ENCODE results near the gene ETS1.

ETS1 gene

DNA sequence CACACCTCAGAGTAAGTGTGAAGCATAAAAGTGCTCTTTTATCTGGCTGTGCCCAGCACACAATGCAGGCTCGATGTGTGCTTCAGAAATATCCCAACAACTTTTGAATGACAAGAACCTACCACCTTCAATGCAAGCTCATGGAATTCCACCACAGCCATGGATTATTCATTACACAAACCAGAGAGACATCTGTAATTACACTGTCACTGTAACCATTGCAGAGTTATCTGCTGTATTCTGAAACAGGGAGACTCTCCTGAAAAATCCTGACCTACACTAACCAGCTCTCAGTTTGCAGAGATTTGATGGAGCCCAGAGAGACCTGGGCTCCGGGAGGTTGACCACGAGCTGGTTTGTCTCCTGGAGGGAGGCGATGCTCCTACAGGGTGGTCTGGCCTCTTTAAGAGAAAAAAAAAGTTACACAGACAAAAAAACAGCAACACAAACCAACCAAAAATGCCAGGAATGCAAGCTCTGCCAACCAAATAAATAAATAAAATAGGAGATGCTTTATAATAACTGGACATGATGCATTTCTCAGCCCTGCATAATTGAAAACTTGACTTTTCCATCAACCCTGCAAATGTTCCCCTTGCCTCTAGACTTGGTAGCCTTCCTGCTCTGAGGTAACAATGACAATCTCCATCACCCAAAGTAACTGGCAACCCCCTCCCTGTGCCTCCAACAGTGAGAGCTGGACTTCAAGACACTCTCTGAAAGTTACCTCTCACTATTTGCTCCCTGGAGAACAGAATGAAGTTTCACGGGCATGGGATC is 69.7 kb downstream of the ETS1 start:
- TF ChIP-seq, protein P1, sequence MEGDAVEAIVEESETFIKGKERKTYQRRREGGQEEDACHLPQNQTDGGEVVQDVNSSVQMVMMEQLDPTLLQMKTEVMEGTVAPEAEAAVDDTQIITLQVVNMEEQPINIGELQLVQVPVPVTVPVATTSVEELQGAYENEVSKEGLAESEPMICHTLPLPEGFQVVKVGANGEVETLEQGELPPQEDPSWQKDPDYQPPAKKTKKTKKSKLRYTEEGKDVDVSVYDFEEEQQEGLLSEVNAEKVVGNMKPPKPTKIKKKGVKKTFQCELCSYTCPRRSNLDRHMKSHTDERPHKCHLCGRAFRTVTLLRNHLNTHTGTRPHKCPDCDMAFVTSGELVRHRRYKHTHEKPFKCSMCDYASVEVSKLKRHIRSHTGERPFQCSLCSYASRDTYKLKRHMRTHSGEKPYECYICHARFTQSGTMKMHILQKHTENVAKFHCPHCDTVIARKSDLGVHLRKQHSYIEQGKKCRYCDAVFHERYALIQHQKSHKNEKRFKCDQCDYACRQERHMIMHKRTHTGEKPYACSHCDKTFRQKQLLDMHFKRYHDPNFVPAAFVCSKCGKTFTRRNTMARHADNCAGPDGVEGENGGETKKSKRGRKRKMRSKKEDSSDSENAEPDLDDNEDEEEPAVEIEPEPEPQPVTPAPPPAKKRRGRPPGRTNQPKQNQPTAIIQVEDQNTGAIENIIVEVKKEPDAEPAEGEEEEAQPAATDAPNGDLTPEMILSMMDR (IDR thresholded peaks at IDR 0.05; ENCODE audit: low read length) = no peak
- TF ChIP-seq EZH2phosphoT487 (IDR thresholded peaks at IDR 0.05; ENCODE audit: low read length) = no peak
- Histone ChIP-seq H3K27ac (ENCODE audit: low read length) (no peak overlapping the region), H3K4me3 (ENCODE audit: low read length) (no peak overlapping the region), H3K4me1 (ENCODE audit: low read length) (peaks cover 6% of the 10 kb centered on the region; the same call in 1 of the 2 replicates), H2AFZ (ENCODE audit: low read length) (no peak overlapping the region), H3K9me3 (replicated peaks; ENCODE audit: insufficient read depth, low read length) (no peaks in the 10 kb centered on the region), H3K79me2 (ENCODE audit: low read length) (peaks cover 92% of the 10 kb centered on the region), H4K20me1 (ENCODE audit: insufficient read depth, low read length) (no peaks in the 10 kb centered on the region), H3K27me3 (replicated peaks; ENCODE audit: insufficient read depth, low read length) (no peaks in the 10 kb centered on the region), H3F3A (ENCODE audit: insufficient read depth, low read length) (no peaks in the 10 kb centered on the region), H3K4me2 (ENCODE audit: low read depth, low read length) (no peak overlapping the region), H3K9ac (ENCODE audit: low read length) (no peak overlapping the region), H3K9me2 (replicated peaks; ENCODE audit: insufficient read depth, low read length) (no peaks in the 10 kb centered on the region), H3K36me3 (replicated peaks; ENCODE audit: insufficient read depth, low read length) (no peaks in the 10 kb centered on the region)
- no peak for DNase-seq

DNA sequence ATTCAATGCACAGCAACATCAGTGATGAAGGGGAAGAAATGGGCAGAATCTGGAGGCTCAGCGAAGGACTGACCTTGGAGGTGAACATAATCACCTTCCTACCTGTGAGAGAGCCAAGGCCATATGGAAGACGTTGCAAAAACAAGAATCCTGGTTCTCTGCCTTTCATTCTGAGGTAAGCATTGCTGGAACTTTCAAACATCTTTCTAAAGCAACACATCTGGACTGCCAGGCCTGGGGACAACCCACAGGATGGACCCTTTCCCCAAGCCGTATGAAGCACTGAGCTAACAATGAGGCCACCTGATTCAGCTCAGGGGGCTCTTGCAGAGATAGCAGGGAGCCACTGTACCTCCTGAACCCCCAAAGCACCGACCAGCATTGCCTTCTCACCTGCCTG is 70.5 kb downstream of the ETS1 start:
- Histone ChIP-seq H3K4me1 (ENCODE audit: low read length) (peaks cover 6% of the 10 kb centered on the region; the same call in 1 of the 2 replicates), H3K27ac (ENCODE audit: low read length) (no peak overlapping the region), H4K20me1 (ENCODE audit: insufficient read depth, low read length) (no peaks in the 10 kb centered on the region), H3K36me3 (replicated peaks; ENCODE audit: insufficient read depth, low read length) (no peaks in the 10 kb centered on the region), H3K9ac (ENCODE audit: low read length) (no peak overlapping the region), H3K4me2 (ENCODE audit: low read depth, low read length) (no peak overlapping the region), H3K9me3 (replicated peaks; ENCODE audit: insufficient read depth, low read length) (no peaks in the 10 kb centered on the region), H3F3A (ENCODE audit: insufficient read depth, low read length) (no peaks in the 10 kb centered on the region), H2AFZ (ENCODE audit: low read length) (no peak overlapping the region), H3K27me3 (replicated peaks; ENCODE audit: insufficient read depth, low read length) (no peaks in the 10 kb centered on the region), H3K9me2 (replicated peaks; ENCODE audit: insufficient read depth, low read length) (no peaks in the 10 kb centered on the region), H3K4me3 (ENCODE audit: low read length) (no peak overlapping the region), H3K79me2 (ENCODE audit: low read length) (peaks cover 100% of the 10 kb centered on the region)
- TF ChIP-seq, protein P1 (IDR thresholded peaks at IDR 0.05; ENCODE audit: low read length) = no peak
- TF ChIP-seq EZH2phosphoT487 (IDR thresholded peaks at IDR 0.05; ENCODE audit: low read length) (no peak), EZH2 (optimal IDR thresholded peaks at IDR 0.05; ENCODE audit: low read depth, low read length) (no peak)
- no peak for DNase-seq

DNA sequence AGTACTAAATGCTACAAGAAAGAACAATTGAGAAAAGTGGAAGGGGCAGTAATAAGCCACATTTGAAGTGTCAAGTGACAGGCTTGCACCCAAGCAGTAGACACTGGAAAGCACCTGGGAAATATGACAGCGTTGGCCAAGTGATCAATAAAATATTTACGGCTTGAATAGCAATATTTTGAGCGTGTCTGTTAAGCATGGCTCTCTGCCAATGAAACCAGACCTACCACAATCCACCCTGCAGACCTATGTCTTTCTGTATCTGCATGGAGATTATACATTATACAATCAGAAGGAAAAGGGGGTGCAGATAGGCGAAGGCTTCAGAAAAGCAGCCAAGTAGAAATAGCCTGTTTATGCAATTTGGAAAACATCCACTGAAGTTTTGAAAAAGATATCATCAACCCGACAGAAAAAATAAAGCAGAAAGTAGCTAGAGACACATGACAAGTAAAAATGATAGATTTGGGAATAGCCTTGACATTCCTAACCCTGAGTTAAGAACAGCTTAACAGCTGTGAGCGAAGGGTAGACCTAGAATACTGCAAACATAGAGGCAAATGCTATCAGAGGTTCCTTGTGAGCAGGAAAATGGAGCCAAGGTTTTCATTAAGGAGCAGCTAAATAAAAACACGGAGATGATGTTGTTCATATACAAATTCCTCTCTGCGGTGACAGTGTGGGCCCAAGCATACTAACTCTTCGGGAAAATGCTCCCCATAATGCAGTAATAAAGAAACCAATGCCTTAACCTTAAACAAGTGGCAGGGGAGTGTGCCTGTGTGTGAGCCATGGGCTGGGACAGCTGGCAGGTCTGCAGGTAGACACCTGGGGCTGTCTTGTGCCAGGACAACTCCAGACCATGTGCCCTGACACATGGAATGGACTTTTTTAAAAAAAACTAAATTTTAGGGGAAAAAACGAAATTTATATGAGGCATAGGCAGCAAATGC is 71.3 kb downstream of the ETS1 start:
- Histone ChIP-seq H3F3A (ENCODE audit: insufficient read depth, low read length) (no peaks in the 10 kb centered on the region), H3K9me3 (replicated peaks; ENCODE audit: insufficient read depth, low read length) (no peaks in the 10 kb centered on the region), H3K27ac (ENCODE audit: low read length) (no peak overlapping the region), H4K20me1 (ENCODE audit: insufficient read depth, low read length) (no peaks in the 10 kb centered on the region), H3K4me2 (ENCODE audit: low read depth, low read length) (no peak overlapping the region), H3K79me2 (ENCODE audit: low read length) (peaks cover 100% of the 10 kb centered on the region), H3K36me3 (replicated peaks; ENCODE audit: insufficient read depth, low read length) (no peaks in the 10 kb centered on the region), H3K27me3 (replicated peaks; ENCODE audit: insufficient read depth, low read length) (no peaks in the 10 kb centered on the region), H2AFZ (ENCODE audit: low read length) (no peak overlapping the region), H3K4me3 (ENCODE audit: low read length) (no peak overlapping the region), H3K9ac (ENCODE audit: low read length) (no peak overlapping the region), H3K4me1 (ENCODE audit: low read length) (peaks cover 6% of the 10 kb centered on the region; the same call in 1 of the 2 replicates), H3K9me2 (replicated peaks; ENCODE audit: insufficient read depth, low read length) (no peaks in the 10 kb centered on the region)
- TF ChIP-seq EZH2 (optimal IDR thresholded peaks at IDR 0.05; ENCODE audit: low read depth, low read length) (no peak), EZH2phosphoT487 (IDR thresholded peaks at IDR 0.05; ENCODE audit: low read length) (no peak)
- TF ChIP-seq, protein P1 (IDR thresholded peaks at IDR 0.05; ENCODE audit: low read length) = no peak
- DNase-seq = no peak

All from MM.1S (cell line).